ENCODE results near the gene LCOR.
A peak's percentile ranks its signal among the peaks of the same experiment; 100 is the strongest.
"Not testable (repeated sequence)": the region's sequence is repeated elsewhere in the genome, so short reads cannot be mapped to it uniquely, and the experiment has no call there.

LCOR gene

GRCh38 chr10:96830511-96831199 is 1.4 kb upstream of the LCOR start:
- TF ChIP-seq POLR2A (IDR thresholded peaks at IDR 0.05; ENCODE audit: low read depth, low read length) = no peak
- FAIRE-seq = peak; percentile 48

GRCh38 chr10:96831200-96831866 is 765 bp upstream of the LCOR start:
- no peak for TF ChIP-seq POLR2A (IDR thresholded peaks at IDR 0.05; ENCODE audit: low read depth, low read length)
- FAIRE-seq = peak; percentile 33
- no peak for DNase-seq (ENCODE audit: insufficient read length, low spot score)

More at GRCh38 chr10:96830511-96831199, 1.4 kb upstream of the LCOR start:
- DNase-seq (ENCODE audit: insufficient read length, low spot score) = peak; percentile 67

- peak; percentile 47 for TF ChIP-seq POLR2A (IDR thresholded peaks at IDR 0.05; ENCODE audit: low read depth, low read length)
- DNase-seq (ENCODE audit: insufficient read length, low spot score) (peak; percentile 90), FAIRE-seq (no peak)
Observed at GRCh38 chr10:96832721-96833219, 672 bp downstream of the LCOR start.

- FAIRE-seq (peak; percentile 67), DNase-seq (ENCODE audit: insufficient read length, low spot score) (peak; percentile 50)
- no peak for TF ChIP-seq POLR2A (IDR thresholded peaks at IDR 0.05; ENCODE audit: low read depth, low read length)
Observed at GRCh38 chr10:96833220-96834001, 1.3 kb downstream of the LCOR start.

- no peak for TF ChIP-seq POLR2A (IDR thresholded peaks at IDR 0.05; ENCODE audit: low read depth, low read length)
- FAIRE-seq (peak; percentile 88), DNase-seq (ENCODE audit: insufficient read length, low spot score) (no peak)
Observed at GRCh38 chr10:96834120-96834519, 2.0 kb downstream of the LCOR start.

- FAIRE-seq (peak; percentile 66), DNase-seq (ENCODE audit: insufficient read length, low spot score) (no peak)
- no peak for TF ChIP-seq POLR2A (IDR thresholded peaks at IDR 0.05; ENCODE audit: low read depth, low read length)
Observed at GRCh38 chr10:96835899-96836298, 3.8 kb downstream of the LCOR start.

GRCh38 chr10:96838529-96838928 is 6.4 kb downstream of the LCOR start:
- no peak for DNase-seq (ENCODE audit: insufficient read length, low spot score)
- TF ChIP-seq POLR2A (IDR thresholded peaks at IDR 0.05; ENCODE audit: low read depth, low read length) = no peak
- no peak for FAIRE-seq

GRCh38 chr10:96840841-96841518 is 8.9 kb downstream of the LCOR start:
- DNase-seq (ENCODE audit: insufficient read length, low spot score) = no peak
- TF ChIP-seq POLR2A (IDR thresholded peaks at IDR 0.05; ENCODE audit: low read depth, low read length) = no peak
- peak; percentile 97 for FAIRE-seq

- DNase-seq (ENCODE audit: insufficient read length, low spot score) = no peak
- no peak for FAIRE-seq
- TF ChIP-seq POLR2A (IDR thresholded peaks at IDR 0.05; ENCODE audit: low read depth, low read length) = no peak
Observed at GRCh38 chr10:96842896-96843723, 11.0 kb downstream of the LCOR start.

- TF ChIP-seq POLR2A (IDR thresholded peaks at IDR 0.05; ENCODE audit: low read depth, low read length) = no peak
- FAIRE-seq = no peak
- no peak for DNase-seq (ENCODE audit: insufficient read length, low spot score)
Observed at GRCh38 chr10:96843823-96844222, 11.7 kb downstream of the LCOR start.

- DNase-seq (ENCODE audit: insufficient read length, low spot score) (no peak), FAIRE-seq (no peak)
- no peak for TF ChIP-seq POLR2A (IDR thresholded peaks at IDR 0.05; ENCODE audit: low read depth, low read length)
Observed at GRCh38 chr10:96846395-96846794, 14.3 kb downstream of the LCOR start.

- no peak for TF ChIP-seq POLR2A (IDR thresholded peaks at IDR 0.05; ENCODE audit: low read depth, low read length)
- DNase-seq (ENCODE audit: insufficient read length, low spot score) = no peak
- no peak for FAIRE-seq
Observed at GRCh38 chr10:96846926-96847325, 14.8 kb downstream of the LCOR start.

GRCh38 chr10:96847356-96847755 is 15.3 kb downstream of the LCOR start:
- FAIRE-seq = not testable (repeated sequence)

More at GRCh38 chr10:96847356-96847755, 15.3 kb downstream of the LCOR start:
- DNase-seq (ENCODE audit: insufficient read length, low spot score) = not testable (repeated sequence)
